Subcutaneous abdominal adipose tissue (tissue), 5 donors: ENCODE results near the gene UBQLN1.
"Not testable (repeated sequence)": the region's sequence is repeated elsewhere in the genome, so short reads cannot be mapped to it uniquely, and the experiment has no call there.

Experiments used
- H3K27ac ChIP-seq: one replicate; pipeline ENCODE4 v1.7.0; 2013; ENCODE audit warnings: low read depth, mild to moderate bottlenecking, inconsistent platforms, low read length, moderate library complexity
- H3K27me3 ChIP-seq, 5 donors: one replicate each; pipeline ENCODE4 v1.7.0; 2013; ENCODE audit warnings: low read length in 5 of 5, inconsistent platforms in 1 of 5; ENCODE audit not compliant: control insufficient read depth in 5 of 5, insufficient read depth in 4 of 5
- H3K36me3 ChIP-seq, 5 donors: one replicate each; pipeline ENCODE4 v1.7.0; 2013; ENCODE audit warnings: low read length in 5 of 5; ENCODE audit not compliant: control insufficient read depth in 5 of 5, insufficient read depth in 5 of 5
- H3K4me1 ChIP-seq, 5 donors: one replicate each; pipeline ENCODE4 v1.7.0; 2013; ENCODE audit warnings: low read length in 5 of 5, mild to moderate bottlenecking in 3 of 5, moderate library complexity in 1 of 5; ENCODE audit not compliant: control insufficient read depth in 5 of 5, insufficient read depth in 5 of 5
- H3K4me3 ChIP-seq, 5 donors: one replicate each; pipeline ENCODE4 v1.7.0; 2013; ENCODE audit warnings: low read length in 5 of 5, low read depth in 1 of 5
- H3K9ac ChIP-seq, 5 donors: one replicate each; pipeline ENCODE4 v1.7.0; 2013; ENCODE audit warnings: low read length in 5 of 5, mild to moderate bottlenecking in 4 of 5, moderate library complexity in 3 of 5
- H3K9me3 ChIP-seq, 5 donors: one replicate each; pipeline ENCODE4 v1.7.0; 2013; ENCODE audit warnings: low read length in 5 of 5; ENCODE audit not compliant: control insufficient read depth in 5 of 5
- donor health status: healthy.
- donor health status: healthy.
- donor health status: healthy.
- donor health status: healthy.
- donor health status: healthy.

The UBQLN1 gene

GRCh38 chr9:83623679-83624076, 84.1 kb downstream of the UBQLN1 start:
- H3K4me1 ChIP-seq, result peaks cover 2 to 20% (median 15%) of the 10 kb centered on the region in 5 donors
- peak overlapping the region; percentile 65 to 84 (median 77) for H3K4me3 ChIP-seq
- H3K27ac ChIP-seq, result peak overlapping the region; percentile 78
- H3K27me3 ChIP-seq, result no peaks in the 10 kb centered on the region
- no peaks in the 10 kb centered on the region for H3K9me3 ChIP-seq
- peaks cover 0 to 14% (median 7%) of the 10 kb centered on the region in 5 donors for H3K36me3 ChIP-seq
- H3K9ac ChIP-seq, result peak overlapping the region; percentile 12 to 90 (median 75)

DNA sequence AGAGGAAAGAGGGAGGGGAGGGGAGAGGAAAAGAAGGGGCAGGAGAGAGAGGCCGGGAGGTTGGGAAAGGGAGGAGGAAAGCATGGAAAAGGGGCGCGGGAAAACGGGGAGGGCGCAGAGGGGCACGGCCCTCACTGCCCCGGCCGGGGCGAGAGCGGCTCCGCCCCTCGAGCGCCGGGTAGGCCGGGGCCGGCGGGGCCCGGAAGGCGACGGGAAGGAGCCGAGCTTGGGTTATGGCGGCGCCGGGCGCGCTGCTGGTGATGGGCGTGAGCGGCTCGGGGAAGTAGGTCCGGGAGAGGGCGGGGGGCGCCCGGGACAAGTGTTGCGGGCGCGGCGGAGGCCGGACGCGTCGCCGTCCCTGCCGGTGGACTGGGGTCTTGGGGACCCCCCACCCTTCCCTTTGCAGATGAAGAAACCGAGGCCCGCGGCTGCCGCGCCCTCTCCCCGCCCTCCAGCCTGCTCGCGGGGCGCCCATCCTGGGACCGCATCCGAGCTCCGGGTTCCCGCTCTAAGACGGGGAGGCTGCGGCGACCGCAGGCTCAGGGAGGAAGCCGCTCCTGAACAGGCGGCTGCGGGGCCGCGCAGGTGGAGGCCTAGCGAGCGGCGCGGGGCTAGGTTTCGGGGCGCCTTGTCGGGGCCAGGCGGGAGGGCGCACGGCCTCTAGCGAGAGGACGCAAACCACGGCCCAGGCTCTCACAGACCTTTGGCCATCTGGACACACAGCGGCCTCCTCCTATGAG, 84.6 kb downstream of the UBQLN1 start, which contains the start of gene IDNK:
TSS of gene IDNK (plus strand) at position 205 of the 740 bp plus-strand sequence. CDS start at position 234, 29 bp downstream.
- peaks cover 2 to 20% (median 15%) of the 10 kb centered on the region in 5 donors for H3K4me1 ChIP-seq
- peaks cover 0 to 13% (median 7%) of the 10 kb centered on the region in 5 donors for H3K36me3 ChIP-seq
- peak within 1 kb of the TSS; percentile 78 for H3K27ac ChIP-seq
- no peaks in the 10 kb centered on the region for H3K9me3 ChIP-seq
- H3K4me3 ChIP-seq, result peak within 1 kb of the TSS; percentile 65 to 84 (median 77)
- H3K27me3 ChIP-seq, result no peaks in the 10 kb centered on the region
- peak within 1 kb of the TSS; percentile 49 to 90 (median 75) for H3K9ac ChIP-seq

DNA sequence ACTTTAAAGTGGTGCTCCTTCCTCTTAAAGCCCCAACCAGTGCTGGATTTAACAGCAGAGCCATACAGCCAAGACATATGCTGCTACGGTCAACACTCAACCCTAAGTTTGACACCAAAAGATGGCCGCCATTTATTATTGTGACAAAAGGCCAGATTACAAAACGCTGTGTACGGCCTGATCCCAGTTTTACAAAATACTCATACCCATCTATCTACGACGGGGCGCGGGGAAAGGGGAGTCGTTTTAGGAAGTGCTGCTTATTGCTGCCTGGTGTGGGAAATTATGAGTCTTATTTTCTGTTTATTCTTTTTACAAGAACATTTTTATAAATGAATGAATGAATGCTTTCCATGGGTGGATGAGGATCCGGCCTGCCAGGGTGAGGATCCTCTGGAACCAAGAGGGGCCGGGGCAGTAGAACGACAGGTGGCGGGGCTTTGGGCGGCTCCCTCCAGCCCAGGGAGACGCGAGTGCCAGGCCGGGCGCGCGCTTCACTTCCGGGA, 85.3 kb downstream of the UBQLN1 start:
- Histone ChIP-seq H3K27me3 (no peaks in the 10 kb centered on the region), H3K36me3 (peaks cover 0 to 12% (median 7%) of the 10 kb centered on the region in 5 donors), H3K9ac (peak overlapping the region; percentile 49 to 90 (median 75)), H3K9me3 (no peaks in the 10 kb centered on the region), H3K4me1 (peaks cover 2 to 20% (median 15%) of the 10 kb centered on the region in 5 donors), H3K27ac (peak overlapping the region; percentile 78), H3K4me3 (peak overlapping the region; percentile 64 to 84 (median 77))

DNA sequence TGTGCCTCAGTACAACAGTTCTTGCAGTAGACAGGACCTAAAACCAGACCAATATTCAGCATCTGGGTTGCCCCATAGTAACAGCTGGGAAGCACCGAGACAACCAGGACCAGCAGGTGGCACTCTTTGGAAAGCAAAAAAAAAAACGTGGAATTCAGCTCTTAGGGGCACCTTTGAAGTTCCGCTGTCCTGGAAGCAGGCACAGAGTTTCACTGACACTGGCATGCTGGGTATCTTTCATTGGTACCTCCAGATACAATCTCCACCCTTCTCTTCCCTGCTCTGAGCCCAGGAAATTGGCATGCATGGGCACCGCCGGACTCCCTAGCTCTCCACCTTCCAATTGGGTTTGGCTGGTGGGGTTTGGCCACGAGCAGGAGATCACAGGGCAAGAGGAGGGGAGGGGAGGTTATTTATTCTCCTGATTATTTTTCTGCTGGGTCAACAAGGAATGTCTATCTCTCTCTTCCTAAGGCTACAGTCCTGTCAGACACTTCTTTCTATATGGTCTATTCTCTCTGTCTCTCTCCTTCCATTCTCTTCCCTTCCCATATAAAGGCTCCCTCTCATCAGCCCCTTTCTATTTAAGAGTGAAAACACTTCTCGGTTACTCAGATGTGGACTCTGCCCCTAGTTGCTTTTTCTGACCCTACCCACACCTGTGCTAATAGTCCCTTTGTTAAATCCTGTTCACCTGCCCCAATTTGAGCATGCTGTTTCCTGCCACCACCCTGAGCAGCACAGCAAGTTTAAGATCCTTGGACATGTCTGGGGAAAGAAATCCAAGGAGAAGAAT, 86.7 kb downstream of the UBQLN1 start:
- Histone ChIP-seq H3K4me1 (peaks cover 2 to 20% (median 15%) of the 10 kb centered on the region in 5 donors), H3K27ac (no peak overlapping the region), H3K9me3 (no peaks in the 10 kb centered on the region), H3K27me3 (no peaks in the 10 kb centered on the region), H3K36me3 (no peaks in the 10 kb centered on the region), H3K9ac (no peak overlapping the region), H3K4me3 (peak overlapping the region in 2 of 5 donors; percentile 9 to 45)

GRCh38 chr9:83617299-83617698, 90.5 kb downstream of the UBQLN1 start:
- H3K27me3 ChIP-seq, result no peaks in the 10 kb centered on the region
- no peaks in the 10 kb centered on the region for H3K9me3 ChIP-seq
- no peak overlapping the region for H3K27ac ChIP-seq
- no peaks in the 10 kb centered on the region for H3K36me3 ChIP-seq
- no peak overlapping the region for H3K4me3 ChIP-seq
- H3K9ac ChIP-seq, result no peak overlapping the region
- H3K4me1 ChIP-seq, result peaks cover 0 to 7% (median 5%) of the 10 kb centered on the region in 5 donors

- not testable (repeated sequence) for H3K27me3 ChIP-seq, H3K36me3 ChIP-seq, H3K4me1 ChIP-seq, H3K4me3 ChIP-seq, H3K9me3 ChIP-seq, H3K27ac ChIP-seq, H3K9ac ChIP-seq
These were observed 94.5 kb downstream of the UBQLN1 start for GRCh38 chr9:83613298-83613697.
